Activated gamma-delta T cell treated with anti-CD3 and anti-CD28 coated beads, Interleukin-2, amount 50 U/mL, for 16 hours (primary cell): Measurements from ENCODE around the gene SIRT2.

Source experiments
- DNase-seq: peaks from one replicate; pipeline ENCODE4 v3.0.0-alpha.2; 2020; ENCODE audit warnings: low read depth

SIRT2 gene

GRCh38 chr19:38920602-38921419 lies 21.4 kb upstream of the SIRT2 start:
- no peak for DNase-seq

- no peak for DNase-seq
Observed at GRCh38 chr19:38919837-38920601, 20.6 kb upstream of the SIRT2 start.

GRCh38 chr19:38918526-38918925 lies 19.1 kb upstream of the SIRT2 start:
- no peak for DNase-seq

- DNase-seq = no peak
Observed at GRCh38 chr19:38917921-38918491, 18.6 kb upstream of the SIRT2 start.

- no peak for DNase-seq
Observed at GRCh38 chr19:38917516-38917915, 18.1 kb upstream of the SIRT2 start.

GRCh38 chr19:38915329-38916321 lies 16.2 kb upstream of the SIRT2 start:
- no peak for DNase-seq

- no peak for DNase-seq
Observed at GRCh38 chr19:38913958-38914357, 14.5 kb upstream of the SIRT2 start.

GRCh38 chr19:38912600-38913514 lies 13.4 kb upstream of the SIRT2 start:
- DNase-seq = no peak

- DNase-seq = no peak
Observed at GRCh38 chr19:38911388-38912001, 12.1 kb upstream of the SIRT2 start.

GRCh38 chr19:38910488-38910887 lies 11.1 kb upstream of the SIRT2 start:
- no peak for DNase-seq

GRCh38 chr19:38908911-38909310 lies 9.5 kb upstream of the SIRT2 start:
- DNase-seq = no peak

GRCh38 chr19:38907670-38908069 lies 8.3 kb upstream of the SIRT2 start:
- DNase-seq = no peak

GRCh38 chr19:38907227-38907626 lies 7.8 kb upstream of the SIRT2 start:
- no peak for DNase-seq

- DNase-seq = no peak
Observed at GRCh38 chr19:38905620-38906019, 6.2 kb upstream of the SIRT2 start.

- DNase-seq = no peak
Observed at GRCh38 chr19:38904581-38905539, 5.4 kb upstream of the SIRT2 start.

GRCh38 chr19:38901683-38902082 lies 2.3 kb upstream of the SIRT2 start:
- DNase-seq = no peak

- no peak for DNase-seq
Observed at GRCh38 chr19:38900743-38901190, 1.3 kb upstream of the SIRT2 start.

- no peak for DNase-seq
Observed at GRCh38 chr19:38900202-38900629, 798 bp upstream of the SIRT2 start.
